Gastroesophageal sphincter (tissue), 4 donors: ENCODE measurements around the gene DPP7. TPM values are rescaled to one million over a fixed set of nuclear protein-coding genes. Genes with fewer than 3 reads are reported as not detected.

Source experiments
- ATAC-seq: fragments of 150-250 bp; one replicate; pipeline ENCODE4 v1.9.1; 2016; ENCODE audit warnings: mild to moderate bottlenecking, moderate library complexity
- H3K27ac ChIP-seq, 4 donors: fragments of 200-600 bp; sonication (generic) in 3 of 4; 1 replicate in 3 of 4; 2 replicates in 1 of 4; pipeline ENCODE4 v1.5.1; 2016 to 2019
- H3K27me3 ChIP-seq: fragments of 200-600 bp; sonication (generic); one replicate; pipeline ENCODE4 v1.5.1; 2019
- H3K36me3 ChIP-seq, 2 donors: fragments of 200-600 bp; sonication (generic); one replicate each; pipeline ENCODE4 v1.5.1; 2019; ENCODE audit warnings: control low read depth in 1 of 2
- H3K4me1 ChIP-seq, 3 donors: fragments of 200-600 bp; sonication (generic); 1 replicate in 2 of 3; 2 replicates in 1 of 3; pipeline ENCODE4 v1.5.1; 2016 to 2019; ENCODE audit warnings: control low read depth in 2 of 3
- H3K4me3 ChIP-seq, 2 donors: fragments of 200-600 bp; sonication (generic); one replicate each; pipeline ENCODE4 v1.5.1; 2019; ENCODE audit warnings: mild to moderate bottlenecking in 1 of 2, moderate library complexity in 1 of 2
- H3K9me3 ChIP-seq, 3 donors: fragments of 200-600 bp; sonication (generic); one replicate each; pipeline ENCODE4 v1.5.1; 2017 to 2019; ENCODE audit warnings: control low read depth in 2 of 3
- EP300 ChIP-seq: sonication (generic); formaldehyde crosslinking; IDR thresholded peaks from one replicate; pipeline ENCODE4 v1.6.1; 2017; ENCODE audit warnings: antibody characterized with exemption, mild to moderate bottlenecking
- POLR2A ChIP-seq, 2 donors: fragments of 450-650 bp; IDR thresholded peaks; one replicate each; pipeline ENCODE4 v1.6.1; 2017; ENCODE audit warnings: antibody characterized with exemption in 2 of 2, mild to moderate bottlenecking in 2 of 2, moderate library complexity in 1 of 2
- POLR2AphosphoS5 ChIP-seq: sonication (generic); formaldehyde crosslinking; IDR thresholded peaks from one replicate; pipeline ENCODE4 v1.6.1; 2017; ENCODE audit warnings: antibody characterized with exemption
- WGBS, 2 donors: methylation state at CpG; one replicate each; pipeline ENCODE4 v1.1.5; 2018; ENCODE audit warnings: low coverage in 1 of 2; 5-methylcytosine and 5-hydroxymethylcytosine counted together
- total RNA-seq, 4 donors: library from RNA; depleted of rRNA; stranded (reverse); fragments of >200 nt; gene quantifications; one replicate each; pipeline ENCODE4 v1.1.0, GENCODE V29; 2016
- TF ChIP-seq, protein P1 (sequence below), 4 experiments: fragments of 200-600 bp in 2 of 4; fragments of 450-650 bp in 2 of 4; sonication (generic) in 1 of 4; IDR thresholded peaks; one replicate each; pipeline ENCODE4 v1.5.1; 2017 to 2019; ENCODE audit warnings: antibody characterized with exemption in 4 of 4, mild to moderate bottlenecking in 2 of 4, moderate library complexity in 2 of 4

Gene DPP7
- total RNA-seq, 4 donors from 2014 or later: 74.5 to 124 (median 111) TPM

- H3K27me3 ChIP-seq: peaks cover 82% of the 10 kb centered on the region
- H3K4me1 ChIP-seq: no peaks in the 10 kb centered on the region
- ATAC-seq: no peak
- TF ChIP-seq POLR2AphosphoS5 (no peak), EP300 (no peak), POLR2A (IDR thresholded peaks at IDR 0.05) (no peak)
- TF ChIP-seq, protein P1, sequence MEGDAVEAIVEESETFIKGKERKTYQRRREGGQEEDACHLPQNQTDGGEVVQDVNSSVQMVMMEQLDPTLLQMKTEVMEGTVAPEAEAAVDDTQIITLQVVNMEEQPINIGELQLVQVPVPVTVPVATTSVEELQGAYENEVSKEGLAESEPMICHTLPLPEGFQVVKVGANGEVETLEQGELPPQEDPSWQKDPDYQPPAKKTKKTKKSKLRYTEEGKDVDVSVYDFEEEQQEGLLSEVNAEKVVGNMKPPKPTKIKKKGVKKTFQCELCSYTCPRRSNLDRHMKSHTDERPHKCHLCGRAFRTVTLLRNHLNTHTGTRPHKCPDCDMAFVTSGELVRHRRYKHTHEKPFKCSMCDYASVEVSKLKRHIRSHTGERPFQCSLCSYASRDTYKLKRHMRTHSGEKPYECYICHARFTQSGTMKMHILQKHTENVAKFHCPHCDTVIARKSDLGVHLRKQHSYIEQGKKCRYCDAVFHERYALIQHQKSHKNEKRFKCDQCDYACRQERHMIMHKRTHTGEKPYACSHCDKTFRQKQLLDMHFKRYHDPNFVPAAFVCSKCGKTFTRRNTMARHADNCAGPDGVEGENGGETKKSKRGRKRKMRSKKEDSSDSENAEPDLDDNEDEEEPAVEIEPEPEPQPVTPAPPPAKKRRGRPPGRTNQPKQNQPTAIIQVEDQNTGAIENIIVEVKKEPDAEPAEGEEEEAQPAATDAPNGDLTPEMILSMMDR (IDR thresholded peaks at IDR 0.05): no peak
- no peaks in the 10 kb centered on the region for H3K9me3 ChIP-seq
- H3K27ac ChIP-seq: no peak overlapping the region
- no peak overlapping the region for H3K4me3 ChIP-seq
- H3K36me3 ChIP-seq: no peaks in the 10 kb centered on the region
- 52% methylated on average over 6 of the region's 24 CpGs; no CpG with 5 or more reads in 1 of the 2 donors for WGBS, 2 donors
Observed at GRCh38 chr9:137147793-137148160, 33.2 kb upstream of the DPP7 start.

GRCh38 chr9:137147091-137147792 is 32.7 kb upstream of the DPP7 start:
- H3K27me3 ChIP-seq: peaks cover 87% of the 10 kb centered on the region
- 91 to 97% methylated on average over 6 to 20 of the region's 26 CpGs for WGBS, 2 donors
- H3K4me3 ChIP-seq: no peak overlapping the region
- ATAC-seq: no peak
- TF ChIP-seq POLR2AphosphoS5: no peak
- TF ChIP-seq, protein P1 (IDR thresholded peaks at IDR 0.05): no peak
- TF ChIP-seq EP300: no peak
- TF ChIP-seq POLR2A (IDR thresholded peaks at IDR 0.05): no peak
- no peaks in the 10 kb centered on the region for H3K4me1 ChIP-seq
- H3K9me3 ChIP-seq: no peaks in the 10 kb centered on the region
- H3K36me3 ChIP-seq: no peaks in the 10 kb centered on the region
- H3K27ac ChIP-seq: no peak overlapping the region

GRCh38 chr9:137146527-137146918 is 32.0 kb upstream of the DPP7 start:
- H3K36me3 ChIP-seq: no peaks in the 10 kb centered on the region
- ATAC-seq: no peak
- no CpG with 5 or more reads among the region's 9 CpGs for WGBS, 2 donors
- TF ChIP-seq POLR2AphosphoS5 (no peak), POLR2A (IDR thresholded peaks at IDR 0.05) (no peak), EP300 (no peak)
- TF ChIP-seq, protein P1 (IDR thresholded peaks at IDR 0.05): no peak
- H3K4me3 ChIP-seq: no peak overlapping the region
- peaks cover 94% of the 10 kb centered on the region for H3K27me3 ChIP-seq
- H3K9me3 ChIP-seq: no peaks in the 10 kb centered on the region
- H3K4me1 ChIP-seq: no peaks in the 10 kb centered on the region
- H3K27ac ChIP-seq: no peak overlapping the region

DNA sequence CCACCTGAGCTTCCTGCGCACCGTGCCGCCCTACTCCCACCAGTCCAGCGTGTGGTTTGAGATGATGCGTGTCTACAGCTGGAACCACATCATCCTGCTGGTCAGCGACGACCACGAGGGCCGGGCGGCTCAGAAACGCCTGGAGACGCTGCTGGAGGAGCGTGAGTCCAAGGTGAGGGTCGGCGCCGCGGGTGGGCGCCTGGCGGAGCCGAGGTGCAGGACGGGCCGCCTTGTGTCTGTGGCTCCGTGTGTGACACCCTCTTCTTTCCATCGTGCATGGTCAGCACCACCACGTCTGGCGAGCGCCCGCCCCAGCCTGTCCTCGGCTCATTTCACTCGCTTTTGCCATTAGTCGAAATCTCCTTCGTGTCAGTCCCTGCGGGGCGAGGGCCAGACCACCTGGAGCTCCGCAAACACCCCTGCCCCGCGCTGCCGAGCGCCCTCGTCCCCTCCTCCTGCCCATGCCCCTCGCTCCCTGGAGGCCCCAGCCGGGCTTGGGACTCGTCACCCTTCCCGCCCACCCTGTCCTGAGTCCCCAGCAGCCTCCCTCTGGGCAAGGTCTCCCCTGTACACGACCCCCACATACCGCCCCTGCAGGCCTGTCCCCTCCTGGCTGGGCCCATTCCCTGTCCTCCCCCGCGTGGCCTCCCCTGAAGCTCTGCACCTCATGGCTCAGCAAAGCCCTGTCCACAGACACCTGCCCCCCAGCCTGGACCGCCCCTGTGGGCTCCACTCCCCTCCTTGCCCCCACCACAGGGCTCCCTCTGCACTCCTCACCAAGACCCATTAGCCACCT is 31.4 kb upstream of the DPP7 start:
- H3K9me3 ChIP-seq: no peaks in the 10 kb centered on the region
- H3K4me1 ChIP-seq: no peaks in the 10 kb centered on the region
- H3K27me3 ChIP-seq: peaks cover 94% of the 10 kb centered on the region
- H3K27ac ChIP-seq: no peak overlapping the region
- ATAC-seq: no peak
- TF ChIP-seq POLR2A (IDR thresholded peaks at IDR 0.05): no peak
- WGBS, 2 donors: 45 to 66% methylated on average over 11 to 16 of the region's 49 CpGs
- H3K36me3 ChIP-seq: no peaks in the 10 kb centered on the region
- H3K4me3 ChIP-seq: no peak overlapping the region

DNA sequence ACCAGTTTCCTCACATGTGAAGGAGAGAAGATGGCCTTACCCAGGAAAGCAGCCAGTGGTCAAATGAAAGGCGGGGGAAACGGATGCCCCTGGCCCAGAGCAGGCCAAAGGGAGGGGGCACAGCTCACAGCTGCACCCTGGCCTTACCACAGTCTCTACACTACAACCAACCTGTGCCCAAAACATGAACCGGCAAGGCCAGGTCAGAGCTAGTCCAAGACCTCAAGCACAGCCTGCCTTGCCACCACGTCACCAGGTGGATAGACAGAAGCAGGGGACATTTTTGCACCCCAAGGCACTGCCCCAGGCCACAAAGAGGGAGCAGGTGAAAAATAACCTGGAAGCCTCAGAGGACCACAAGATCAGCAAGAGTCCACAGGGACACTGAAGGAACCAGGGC is 28.9 kb upstream of the DPP7 start:
- no peaks in the 10 kb centered on the region for H3K9me3 ChIP-seq
- H3K4me1 ChIP-seq: peaks cover 0 to 12% (median 3%) of the 10 kb centered on the region in 3 donors
- WGBS, 2 donors: no CpG with 5 or more reads among the region's 4 CpGs

More for the DNA sequence above, 28.9 kb upstream of the DPP7 start:
- Histone ChIP-seq H3K36me3 (no peaks in the 10 kb centered on the region), H3K27me3 (peaks cover 94% of the 10 kb centered on the region), H3K4me3 (no peak overlapping the region), H3K27ac (no peak overlapping the region)
- TF ChIP-seq EP300 (no peak), POLR2AphosphoS5 (no peak), POLR2A (IDR thresholded peaks at IDR 0.05) (no peak)
- TF ChIP-seq, protein P1 (IDR thresholded peaks at IDR 0.05): no peak
- no peak for ATAC-seq
